Kidney (tissue), 14 donors: ENCODE measurements around the gene PCDH15. TPM values are rescaled to one million over a fixed set of nuclear protein-coding genes. Genes with fewer than 3 reads are reported as not detected.

Experiments used
- DNase-seq, 5 donors: peaks; one replicate each; pipeline ENCODE4 v3.0.0-alpha.2; 2013 to 2020
- FAIRE-seq: peaks from 2 replicates; lab custom pipeline; 2012; peaks lifted over from hg19 to GRCh38; lab: Jason Lieb, UNC
- H3K27ac ChIP-seq, 2 donors: one replicate each; pipeline ENCODE4 v1.7.0; 2013; ENCODE audit warnings: low read depth in 2 of 2, low read length in 2 of 2, inconsistent platforms in 1 of 2
- H3K27me3 ChIP-seq: one replicate; pipeline ENCODE4 v1.7.1; 2013; ENCODE audit warnings: low read length, inconsistent platforms; ENCODE audit not compliant: control insufficient read depth, insufficient read depth
- H3K36me3 ChIP-seq, 3 donors: one replicate each; pipeline versions ENCODE4 v1.7.0 to v1.7.1; 2013; ENCODE audit warnings: low read length in 3 of 3, control low read depth in 1 of 3, inconsistent platforms in 1 of 3; ENCODE audit not compliant: insufficient read depth in 3 of 3, control insufficient read depth in 2 of 3
- H3K4me1 ChIP-seq, 3 donors: one replicate each; pipeline versions ENCODE4 v1.7.0 to v1.7.1; 2013; ENCODE audit warnings: low read length in 3 of 3, inconsistent platforms in 1 of 3, low read depth in 1 of 3; ENCODE audit not compliant: control insufficient read depth in 2 of 3, insufficient read depth in 2 of 3
- H3K4me3 ChIP-seq, 3 donors: one replicate each; pipeline versions ENCODE4 v1.7.0 to v1.8.1; 2013; ENCODE audit warnings: low read length in 3 of 3, control low read depth in 1 of 3, inconsistent platforms in 1 of 3
- H3K9ac ChIP-seq, 3 donors: one replicate each; pipeline versions ENCODE4 v1.7.0 to v1.7.1; 2013; ENCODE audit warnings: low read length in 3 of 3, control low read depth in 1 of 3, inconsistent platforms in 1 of 3
- H3K9me3 ChIP-seq, 3 donors: one replicate each; pipeline versions ENCODE4 v1.7.0 to v1.7.1; 2013; ENCODE audit warnings: low read length in 3 of 3, control low read depth in 1 of 3, inconsistent platforms in 1 of 3; ENCODE audit not compliant: control insufficient read depth in 2 of 3, insufficient read depth in 1 of 3
- intact Hi-C: fragments of 100-400 bp; cut with DNase I; formaldehyde crosslinking; loops from one replicate; pipeline ENCODE4 v1.11.1; 2022
- polyA plus RNA-seq: library from polyadenylated mRNA; stranded (reverse); fragments of 350-450 nt; fragmentation: Illumina TruSeq; extraction: RNeasy Lipid Tissue Mini Kit (QIAGEN cat#74804); gene quantifications from one replicate; pipeline ENCODE4 v1.2.3, GENCODE V29; 2014; ENCODE audit warnings: low read depth, low replicate concordance; ENCODE audit not compliant: insufficient read depth
- total RNA-seq: library from RNA; stranded (reverse); fragmentation: NEBNext Ultra II Directional; extraction: Animal tissue kit (Norgen Biotek cat#: 25700); gene quantifications from one replicate; pipeline ENCODE4 v1.2.1, GENCODE V29; 2021
- TF ChIP-seq, protein P1 (sequence below): IDR thresholded peaks from 3 replicates; pipeline ENCODE4 v1.5.1; 2012; ENCODE audit warnings: mild to moderate bottlenecking, moderate library complexity, borderline replicate concordance; ENCODE audit not compliant: insufficient read depth; ENCODE audit errors: extremely low read depth
- donor health status: control.
- donor health status: control.
- donor health status: control.
- donor health status: control.
- donor health status: control.
- donor health status: DM: yes; HTN: yes; CAD: no.
- donor health status: Normal renal cell carcinoma (clear cell type).

The PCDH15 gene
- total and polyA plus RNA-seq, 2 donors from 2014 or later = 1.5 TPM; not detected in 1

DNA sequence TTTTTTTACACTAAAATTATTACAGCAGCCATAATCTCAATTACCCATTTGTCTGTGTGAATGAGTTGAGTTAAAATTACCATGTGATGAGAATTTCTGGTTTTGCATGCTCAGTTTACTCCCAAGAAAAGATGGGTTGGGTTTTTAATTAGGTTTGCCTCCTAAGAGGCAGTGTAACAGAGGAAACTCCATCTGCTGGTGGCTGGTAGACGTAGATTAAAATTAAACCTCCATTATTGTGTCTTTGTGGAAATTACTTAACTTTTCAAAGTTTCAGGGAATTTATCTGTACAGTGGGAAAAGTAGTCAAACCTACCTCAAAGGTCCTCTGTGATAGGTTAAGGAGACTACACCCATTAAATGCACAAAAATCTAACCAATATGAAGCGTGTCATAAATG, 954.2 kb downstream of the PCDH15 start:
- H3K9me3 ChIP-seq = no peaks in the 10 kb centered on the region
- intact Hi-C loops = no loop called here
- H3K9ac ChIP-seq = no peak overlapping the region
- TF ChIP-seq, protein P1, sequence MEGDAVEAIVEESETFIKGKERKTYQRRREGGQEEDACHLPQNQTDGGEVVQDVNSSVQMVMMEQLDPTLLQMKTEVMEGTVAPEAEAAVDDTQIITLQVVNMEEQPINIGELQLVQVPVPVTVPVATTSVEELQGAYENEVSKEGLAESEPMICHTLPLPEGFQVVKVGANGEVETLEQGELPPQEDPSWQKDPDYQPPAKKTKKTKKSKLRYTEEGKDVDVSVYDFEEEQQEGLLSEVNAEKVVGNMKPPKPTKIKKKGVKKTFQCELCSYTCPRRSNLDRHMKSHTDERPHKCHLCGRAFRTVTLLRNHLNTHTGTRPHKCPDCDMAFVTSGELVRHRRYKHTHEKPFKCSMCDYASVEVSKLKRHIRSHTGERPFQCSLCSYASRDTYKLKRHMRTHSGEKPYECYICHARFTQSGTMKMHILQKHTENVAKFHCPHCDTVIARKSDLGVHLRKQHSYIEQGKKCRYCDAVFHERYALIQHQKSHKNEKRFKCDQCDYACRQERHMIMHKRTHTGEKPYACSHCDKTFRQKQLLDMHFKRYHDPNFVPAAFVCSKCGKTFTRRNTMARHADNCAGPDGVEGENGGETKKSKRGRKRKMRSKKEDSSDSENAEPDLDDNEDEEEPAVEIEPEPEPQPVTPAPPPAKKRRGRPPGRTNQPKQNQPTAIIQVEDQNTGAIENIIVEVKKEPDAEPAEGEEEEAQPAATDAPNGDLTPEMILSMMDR = no peak
- no peak for DNase-seq
- no peaks in the 10 kb centered on the region for H3K4me1 ChIP-seq
- H3K4me3 ChIP-seq = no peak overlapping the region
- H3K36me3 ChIP-seq = no peaks in the 10 kb centered on the region
- no peak overlapping the region for H3K27ac ChIP-seq
- H3K27me3 ChIP-seq = no peaks in the 10 kb centered on the region
- FAIRE-seq = no peak

DNA sequence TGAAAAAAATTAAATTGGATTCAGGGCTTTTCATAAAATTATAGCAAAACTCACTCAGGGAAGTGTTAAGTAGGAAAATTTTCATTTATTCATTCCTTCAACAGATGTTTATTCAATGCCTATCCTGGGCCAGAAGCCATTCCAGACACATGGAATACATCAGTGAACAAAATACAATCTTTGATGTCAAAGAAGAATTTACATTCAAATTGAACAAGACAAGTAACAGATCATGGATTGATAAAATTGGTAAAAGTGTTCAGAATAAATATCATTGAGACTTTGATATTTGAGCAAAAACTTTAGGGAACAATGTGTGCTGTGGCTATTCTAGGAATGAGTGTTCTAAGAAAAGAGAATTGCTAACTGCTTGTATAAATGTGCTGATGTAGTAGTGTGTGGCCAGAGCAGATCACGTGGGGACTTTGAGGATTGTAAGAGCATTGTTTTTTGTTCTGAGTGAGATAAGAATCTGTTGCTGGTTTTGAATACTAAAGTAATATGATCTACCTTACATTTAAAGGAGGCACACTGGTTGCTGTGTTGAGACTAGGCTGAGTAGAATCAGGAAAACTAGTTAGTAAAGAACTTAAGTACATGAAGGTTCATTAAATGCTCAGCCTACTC, 957.2 kb downstream of the PCDH15 start:
- no peak for FAIRE-seq
- H3K4me3 ChIP-seq = no peak overlapping the region
- no peak overlapping the region for H3K27ac ChIP-seq
- TF ChIP-seq, protein P1 = no peak
- no peaks in the 10 kb centered on the region for H3K9me3 ChIP-seq
- H3K27me3 ChIP-seq = no peaks in the 10 kb centered on the region
- H3K36me3 ChIP-seq = no peaks in the 10 kb centered on the region
- intact Hi-C loops = no loop called here
- peak in 1 of 5 donors; percentile 30 for DNase-seq
- no peaks in the 10 kb centered on the region for H3K4me1 ChIP-seq
- H3K9ac ChIP-seq = no peak overlapping the region

DNA sequence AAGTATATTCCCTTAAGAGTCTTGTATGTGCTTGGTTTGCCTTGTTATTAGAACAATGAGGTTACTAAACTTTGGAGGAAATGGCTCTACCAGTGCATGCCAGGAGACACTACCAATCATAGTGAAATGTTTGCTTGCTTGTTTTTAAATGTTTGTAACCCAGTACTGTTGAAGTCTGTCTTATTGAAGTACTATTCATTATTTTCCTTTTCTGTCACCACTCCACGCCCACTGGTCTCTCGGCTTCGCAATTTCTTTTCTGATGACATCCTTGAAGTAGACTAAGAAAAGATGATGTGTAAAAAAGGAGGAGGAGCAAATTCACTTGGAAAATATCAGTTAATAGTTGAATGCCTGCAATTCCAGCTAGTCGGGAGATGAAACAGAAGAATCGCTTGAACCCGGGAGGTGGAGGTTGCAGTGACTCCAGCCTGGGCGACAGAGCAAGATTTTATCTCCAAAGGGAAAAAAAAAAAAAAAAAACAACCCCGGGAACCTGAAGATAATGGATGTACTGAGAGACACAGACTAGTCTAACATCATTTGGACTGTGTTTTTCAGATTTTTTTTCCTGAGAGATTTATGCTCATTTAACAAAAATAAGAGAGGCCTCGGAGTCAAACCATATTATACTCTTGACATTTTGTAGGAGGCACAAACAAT, 959.4 kb downstream of the PCDH15 start:
- DNase-seq = peak in 3 of 5 donors; percentile 25 to 66 (median 36)
- no peak overlapping the region for H3K27ac ChIP-seq

More for the DNA sequence above, 959.4 kb downstream of the PCDH15 start:
- intact Hi-C loops = no loop called here
- no peaks in the 10 kb centered on the region for H3K4me1 ChIP-seq
- H3K27me3 ChIP-seq = no peaks in the 10 kb centered on the region
- H3K4me3 ChIP-seq = no peak overlapping the region
- no peak overlapping the region for H3K9ac ChIP-seq
- TF ChIP-seq, protein P1 = no peak
- H3K36me3 ChIP-seq = no peaks in the 10 kb centered on the region
- no peaks in the 10 kb centered on the region for H3K9me3 ChIP-seq
- no peak for FAIRE-seq
